ENCODE results near the gene GRIN1. TPM values are rescaled to one million over a fixed set of nuclear protein-coding genes. Genes with fewer than 3 reads are reported as not detected.
A peak's percentile ranks its signal among the peaks of the same experiment; 100 is the strongest.

Gene GRIN1
- total RNA-seq, 6 experiments from 2014 or later, result not detected

- 0% methylated on average over 14 of the region's 98 CpGs for WGBS (ENCODE audit: insufficient coverage, low coverage, low lambda C conversion rate, missing lambda C conversion rate)
- Histone ChIP-seq H3K4me3 (peak within 1 kb of the TSS; percentile 90 to 100 (median 98)), H3K27ac (peak within 1 kb of the TSS; percentile 85 to 92 (median 91)), H3K4me1 (peaks cover 0 to 34% (median 15%) of the 10 kb centered on the region in 4 donors), H3K9me3 (no peaks in the 10 kb centered on the region), H3K36me3 (peaks cover 0 to 18% (median 5%) of the 10 kb centered on the region in 4 donors), H3K27me3 (no peaks in the 10 kb centered on the region)
- peak; percentile 79 to 90 (median 83) for ATAC-seq
- TF ChIP-seq CTCF (IDR thresholded peaks at IDR 0.05) (peak; percentile 3 to 43 (median 18)), POLR2A (IDR thresholded peaks at IDR 0.05) (peak; percentile 88)
- DNase-seq, result peak; percentile 91 to 94 (median 93)
- intact Hi-C loops (cut with DNase I), result loop anchor here in 1 of 2 donors (10.0 kb wide), 1 partner anchor 46 kb away; the partner anchor contains the start of gene SLC34A3
These were observed 49.7 kb downstream of the GRIN1 start, which contains the start of the genes ANAPC2 and SSNA1 for GRCh38 chr9:137188490-137189296. Gene ANAPC2 (minus strand): TSS chr9:137188560. CDS start chr9:137188532, 28 bp downstream. Gene SSNA1 (plus strand): TSS chr9:137188676. CDS start chr9:137188727, 51 bp downstream.

GRCh38 chr9:137189297-137190295, 50.6 kb downstream of the GRIN1 start:
- Histone ChIP-seq H3K36me3 (peaks cover 0 to 17% (median 4%) of the 10 kb centered on the region in 4 donors), H3K27me3 (no peaks in the 10 kb centered on the region), H3K27ac (peak overlapping the region; percentile 85 to 92 (median 91)), H3K4me1 (peaks cover 0 to 42% (median 19%) of the 10 kb centered on the region in 4 donors), H3K9me3 (no peaks in the 10 kb centered on the region), H3K4me3 (peak overlapping the region; percentile 90 to 100 (median 98))
- ATAC-seq (peak in 2 of 4 donors; percentile 3 to 20), DNase-seq (no peak)
- intact Hi-C loops (cut with DNase I), result loop anchor here in 1 of 2 donors (10.0 kb wide), 1 partner anchor 45 kb away; the partner anchor contains the start of gene SLC34A3
- TF ChIP-seq POLR2A (IDR thresholded peaks at IDR 0.05), result no peak
- no peak for TF ChIP-seq CTCF (IDR thresholded peaks at IDR 0.05)
- WGBS (ENCODE audit: insufficient coverage, low coverage, low lambda C conversion rate, missing lambda C conversion rate), result 14% methylated on average over 8 of the region's 23 CpGs

- WGBS (ENCODE audit: insufficient coverage, low coverage, low lambda C conversion rate, missing lambda C conversion rate), result 78% methylated on average over 3 of the region's 9 CpGs
- H3K9me3 ChIP-seq, result no peaks in the 10 kb centered on the region
- H3K4me1 ChIP-seq, result peaks cover 0 to 50% (median 23%) of the 10 kb centered on the region in 4 donors
- H3K27ac ChIP-seq, result no peak overlapping the region
- peaks cover 0 to 17% (median 4%) of the 10 kb centered on the region in 4 donors for H3K36me3 ChIP-seq
- ATAC-seq (no peak), DNase-seq (no peak)
- H3K27me3 ChIP-seq, result no peaks in the 10 kb centered on the region
- no peak overlapping the region for H3K4me3 ChIP-seq
- no peak for TF ChIP-seq POLR2A (IDR thresholded peaks at IDR 0.05)
- TF ChIP-seq CTCF (IDR thresholded peaks at IDR 0.05), result no peak
- intact Hi-C loops (cut with DNase I), result no loop called here
These were observed 51.4 kb downstream of the GRIN1 start for GRCh38 chr9:137190315-137190856.

GRCh38 chr9:137191245-137191644, 52.3 kb downstream of the GRIN1 start:
- Histone ChIP-seq H3K4me1 (peaks cover 0 to 58% (median 28%) of the 10 kb centered on the region in 4 donors), H3K36me3 (peaks cover 0 to 10% (median 0%) of the 10 kb centered on the region in 4 donors), H3K27ac (no peak overlapping the region), H3K9me3 (no peaks in the 10 kb centered on the region), H3K27me3 (no peaks in the 10 kb centered on the region), H3K4me3 (no peak overlapping the region)
- ATAC-seq (no peak), DNase-seq (no peak)
- WGBS (ENCODE audit: insufficient coverage, low coverage, low lambda C conversion rate, missing lambda C conversion rate), result 60% methylated on average over 2 of the region's 3 CpGs
- TF ChIP-seq CTCF (IDR thresholded peaks at IDR 0.05) (no peak), POLR2A (IDR thresholded peaks at IDR 0.05) (no peak)
- intact Hi-C loops (cut with DNase I), result no loop called here

Data from right lobe of liver (tissue), 6 donors.